LNCaP clone FGC (cell line): ENCODE results near the gene TMEM53.
"Not testable (repeated sequence)": the region's sequence is repeated elsewhere in the genome, so short reads cannot be mapped to it uniquely, and the experiment has no call there.

Experiments
- DNase-seq: peaks from one replicate; pipeline ENCODE4 v3.0.0-alpha.2; 2011; ENCODE audit warnings: low read depth
- H3K4me3 ChIP-seq: 2 replicates; pipeline ENCODE4 v1.5.1; 2011; ENCODE audit warnings: mild to moderate bottlenecking, low read depth, low read length, control low read depth
- CTCF ChIP-seq: IDR thresholded peaks from 2 replicates; pipeline ENCODE4 v1.5.1; 2012; ENCODE audit warnings: mild to moderate bottlenecking; ENCODE audit not compliant: control insufficient read depth, insufficient read depth; ENCODE audit errors: extremely low read depth

TMEM53 gene

GRCh38 chr1:44675186-44675585, 905 bp upstream of the TMEM53 start:
- DNase-seq: no peak
- H3K4me3 ChIP-seq: peak overlapping the region; percentile 75
- TF ChIP-seq CTCF: no peak

- no peak for TF ChIP-seq CTCF
- peak overlapping the region; percentile 75 for H3K4me3 ChIP-seq
- DNase-seq: no peak
Observed at GRCh38 chr1:44673675-44674112, 587 bp downstream of the TMEM53 start.

- H3K4me3 ChIP-seq: peak overlapping the region; percentile 75
- DNase-seq: no peak
- no peak for TF ChIP-seq CTCF
Observed at GRCh38 chr1:44672961-44673674, 1.2 kb downstream of the TMEM53 start.

- no peak for DNase-seq
- no peak for TF ChIP-seq CTCF
Observed at GRCh38 chr1:44672254-44672955, 1.9 kb downstream of the TMEM53 start.

GRCh38 chr1:44670751-44671640, 3.3 kb downstream of the TMEM53 start:
- H3K4me3 ChIP-seq: no peak overlapping the region
- DNase-seq: no peak
- TF ChIP-seq CTCF: no peak

More at GRCh38 chr1:44672254-44672955, 1.9 kb downstream of the TMEM53 start:
- H3K4me3 ChIP-seq: no peak overlapping the region

GRCh38 chr1:44666719-44667118, 7.6 kb downstream of the TMEM53 start:
- not testable (repeated sequence) for DNase-seq, H3K4me3 ChIP-seq

GRCh38 chr1:44664730-44665370, 9.4 kb downstream of the TMEM53 start:
- TF ChIP-seq CTCF: no peak
- H3K4me3 ChIP-seq: no peak overlapping the region
- DNase-seq: no peak
